Measurements from ENCODE around the gene F2RL2. TPM values are rescaled to one million over a fixed set of nuclear protein-coding genes. Genes with fewer than 3 reads are reported as not detected.
A peak's percentile ranks its signal among the peaks of the same experiment; 100 is the strongest.

F2RL2 gene
- total RNA-seq, 4 donors from 2014 or later = 2.8 to 7.1 (median 4.6) TPM

- no peak for DNase-seq (ENCODE audit: extremely low spot score)
- Histone ChIP-seq H3K27ac (replicated peaks in 1 of 4) (no peak overlapping the region), H3K4me3 (no peak overlapping the region), H3K9me3 (no peaks in the 10 kb centered on the region), H3K36me3 (no peaks in the 10 kb centered on the region), H3K4me1 (no peaks in the 10 kb centered on the region), H3K27me3 (no peaks in the 10 kb centered on the region)
- 93% methylated on average over 4 of the region's 4 CpGs for WGBS
- TF ChIP-seq POLR2A (IDR thresholded peaks at IDR 0.05; ENCODE audit: low read depth) = no peak
- no peak for TF ChIP-seq CTCF (IDR thresholded peaks at IDR 0.05)
- TF ChIP-seq POLR2AphosphoS5 (IDR thresholded peaks at IDR 0.05) = no peak
- TF ChIP-seq EP300 (IDR thresholded peaks at IDR 0.05) = no peak
- intact Hi-C loops (cut with DNase I) = no loop called here
These were observed 11.5 kb upstream of the F2RL2 start for GRCh38 chr5:76634661-76635060.

- intact Hi-C loops (cut with DNase I) = no loop called here
- 77% methylated on average over 5 of the region's 6 CpGs for WGBS
- TF ChIP-seq POLR2A (IDR thresholded peaks at IDR 0.05; ENCODE audit: low read depth) = no peak
- TF ChIP-seq POLR2AphosphoS5 (IDR thresholded peaks at IDR 0.05) = no peak
- TF ChIP-seq EP300 (IDR thresholded peaks at IDR 0.05) = no peak
- no peak for TF ChIP-seq CTCF (IDR thresholded peaks at IDR 0.05)
These were observed 3.5 kb upstream of the F2RL2 start for GRCh38 chr5:76626738-76627137.

GRCh38 chr5:76625087-76625815 lies 2.0 kb upstream of the F2RL2 start:
- no peaks in the 10 kb centered on the region for H3K36me3 ChIP-seq
- no peak for DNase-seq (ENCODE audit: extremely low spot score)
- H3K4me3 ChIP-seq = no peak overlapping the region
- no peaks in the 10 kb centered on the region for H3K9me3 ChIP-seq
- TF ChIP-seq POLR2AphosphoS5 (IDR thresholded peaks at IDR 0.05) (no peak), EP300 (IDR thresholded peaks at IDR 0.05) (no peak)
- H3K27me3 ChIP-seq = no peaks in the 10 kb centered on the region
- H3K27ac ChIP-seq (replicated peaks in 1 of 4) = no peak overlapping the region
- intact Hi-C loops (cut with DNase I) = no loop called here
- 43% methylated on average over 8 of the region's 8 CpGs for WGBS
- peaks cover 0 to 6% (median 0%) of the 10 kb centered on the region in 4 donors for H3K4me1 ChIP-seq

More at GRCh38 chr5:76626738-76627137, 3.5 kb upstream of the F2RL2 start:
- Histone ChIP-seq H3K27ac (replicated peaks in 1 of 4) (no peak overlapping the region), H3K9me3 (no peaks in the 10 kb centered on the region), H3K27me3 (no peaks in the 10 kb centered on the region), H3K36me3 (no peaks in the 10 kb centered on the region), H3K4me3 (no peak overlapping the region), H3K4me1 (peaks cover 0 to 6% (median 0%) of the 10 kb centered on the region in 4 donors)
- no peak for DNase-seq (ENCODE audit: extremely low spot score)

- WGBS = 64% methylated on average over 5 of the region's 5 CpGs
- TF ChIP-seq POLR2A (IDR thresholded peaks at IDR 0.05; ENCODE audit: low read depth) (no peak), POLR2AphosphoS5 (IDR thresholded peaks at IDR 0.05) (no peak), EP300 (IDR thresholded peaks at IDR 0.05) (no peak), CTCF (IDR thresholded peaks at IDR 0.05) (no peak)
- H3K4me1 ChIP-seq = peaks cover 0 to 6% (median 0%) of the 10 kb centered on the region in 4 donors
- H3K4me3 ChIP-seq = peak overlapping the region; percentile 26 to 35 (median 31)
- H3K36me3 ChIP-seq = no peaks in the 10 kb centered on the region
- H3K9me3 ChIP-seq = no peaks in the 10 kb centered on the region
- H3K27ac ChIP-seq (replicated peaks in 1 of 4) = peak overlapping the region; percentile 35 to 60 (median 46)
- DNase-seq (ENCODE audit: extremely low spot score) = no peak
- no peaks in the 10 kb centered on the region for H3K27me3 ChIP-seq
- intact Hi-C loops (cut with DNase I) = no loop called here
These were observed 1.1 kb downstream of the F2RL2 start for GRCh38 chr5:76622076-76622475.

GRCh38 chr5:76620166-76620565 lies 3.0 kb downstream of the F2RL2 start:
- H3K27ac ChIP-seq (replicated peaks in 1 of 4) = no peak overlapping the region
- no peak for TF ChIP-seq CTCF (IDR thresholded peaks at IDR 0.05)
- TF ChIP-seq POLR2A (IDR thresholded peaks at IDR 0.05; ENCODE audit: low read depth) = no peak
- no peak for TF ChIP-seq POLR2AphosphoS5 (IDR thresholded peaks at IDR 0.05)
- TF ChIP-seq EP300 (IDR thresholded peaks at IDR 0.05) = no peak
- DNase-seq (ENCODE audit: extremely low spot score) = no peak
- H3K4me3 ChIP-seq = no peak overlapping the region
- no peaks in the 10 kb centered on the region for H3K27me3 ChIP-seq
- peaks cover 0 to 1% (median 0%) of the 10 kb centered on the region in 4 donors for H3K4me1 ChIP-seq
- H3K36me3 ChIP-seq = no peaks in the 10 kb centered on the region
- 95% methylated on average over 5 of the region's 5 CpGs for WGBS
- no peaks in the 10 kb centered on the region for H3K9me3 ChIP-seq
- intact Hi-C loops (cut with DNase I) = no loop called here

Data from esophagus muscularis mucosa (tissue), 4 donors.